ENCODE data around the gene MEF2A.

GRCh38 chr15:99630607-99631131, 64.9 kb downstream of the MEF2A start:
- TF ChIP-seq POLR2AphosphoS5 (IDR thresholded peaks at IDR 0.05; ENCODE audit: low read depth, low read length) = no peak
- no peak for TF ChIP-seq REST (IDR thresholded peaks at IDR 0.05; ENCODE audit: insufficient read depth in 1 of 2, low read depth in 2 of 2, low read length in 2 of 2)
- no peak for TF ChIP-seq SIN3A (IDR thresholded peaks at IDR 0.05; ENCODE audit: borderline replicate concordance, insufficient read depth, low read length)
- no peak for TF ChIP-seq TAF1 (IDR thresholded peaks at IDR 0.05; ENCODE audit: borderline replicate concordance, insufficient read depth, low read length)
- TF ChIP-seq FOXP2 (optimal IDR thresholded peaks at IDR 0.05; ENCODE audit: borderline replicate concordance, extremely low read depth, extremely low read length, insufficient read depth) = no peak
